HCT116 (cell line): Measurements from ENCODE around the gene APOL3.

Source experiments
- CTCF ChIP-seq, 3 experiments: fragments of 200-600 bp in 1 of 3; sonication (generic) in 1 of 3; IDR thresholded peaks in 2 of 3; conservative IDR thresholded peaks in 1 of 3; 2 replicates each; pipeline ENCODE4 v1.5.1; 2012 to 2017; ENCODE audit warnings: low read depth in 2 of 3, low read length in 2 of 3, antibody characterized with exemption in 1 of 3, borderline replicate concordance in 1 of 3, control low read depth in 1 of 3, mild to moderate bottlenecking in 1 of 3, mixed read lengths in 1 of 3, mixed run types in 1 of 3, moderate library complexity in 1 of 3; ENCODE audit not compliant: insufficient read depth in 1 of 3
- EZH2 ChIP-seq: fragments of 200-600 bp; sonication (generic); IDR thresholded peaks from 2 replicates; pipeline ENCODE4 v1.6.1; 2017; ENCODE audit warnings: antibody characterized with exemption, mixed run types
- EZH2phosphoT487 ChIP-seq: fragments of 200-600 bp; IDR thresholded peaks from 2 replicates; pipeline ENCODE4 v1.6.1; 2018; ENCODE audit warnings: antibody characterized with exemption, borderline replicate concordance
- FOSL1 ChIP-seq: IDR thresholded peaks from 2 replicates; pipeline ENCODE4 v1.6.1; 2012; ENCODE audit warnings: low read depth
- JUND ChIP-seq: IDR thresholded peaks from 2 replicates; pipeline ENCODE4 v1.6.1; 2012
- POLR2A ChIP-seq: IDR thresholded peaks from 2 replicates; pipeline ENCODE4 v1.7.0; 2011; ENCODE audit warnings: borderline replicate concordance; ENCODE audit not compliant: insufficient read depth, insufficient read length; ENCODE audit errors: extremely low read depth
- POLR2AphosphoS5 ChIP-seq: IDR thresholded peaks from 2 replicates; pipeline ENCODE4 v1.6.1; 2011; ENCODE audit warnings: mild to moderate bottlenecking, low read depth, low read length, moderate library complexity
- SIN3A ChIP-seq: IDR thresholded peaks from 2 replicates; pipeline ENCODE4 v1.6.1; 2012; ENCODE audit warnings: low read depth
- ZBTB33 ChIP-seq: IDR thresholded peaks from 2 replicates; pipeline ENCODE4 v1.6.1; 2011; ENCODE audit warnings: mild to moderate bottlenecking, low read length, moderate library complexity; ENCODE audit not compliant: insufficient replicate concordance; ENCODE audit errors: extremely low read depth

- TF ChIP-seq CTCF (IDR thresholded peaks at IDR 0.05 in 2 of 3, conservative IDR thresholded peaks at IDR 0.05 in 1 of 3; ENCODE audit: borderline replicate concordance in 1 of 3, insufficient read depth in 1 of 3, low read depth in 2 of 3, low read length in 2 of 3), result no peak
- no peak for TF ChIP-seq SIN3A
- TF ChIP-seq ZBTB33, result no peak
- TF ChIP-seq EZH2, result no peak
- no peak for TF ChIP-seq EZH2phosphoT487
- no peak for TF ChIP-seq POLR2A
- no peak for TF ChIP-seq FOSL1
- no peak for TF ChIP-seq JUND
- TF ChIP-seq POLR2AphosphoS5, result no peak
Measured at GRCh38 chr22:36116127-36116526, 44.4 kb downstream of the APOL3 start.
